GM12801 (cell line): ENCODE measurements around the gene CMPK1.

ENCODE experiments used
- TF ChIP-seq, protein P1 (sequence below): IDR thresholded peaks from one replicate; pipeline ENCODE4 v1.5.1; 2011; ENCODE audit warnings: control low read depth; ENCODE audit not compliant: insufficient read length; ENCODE audit errors: extremely low read depth

The CMPK1 gene

DNA sequence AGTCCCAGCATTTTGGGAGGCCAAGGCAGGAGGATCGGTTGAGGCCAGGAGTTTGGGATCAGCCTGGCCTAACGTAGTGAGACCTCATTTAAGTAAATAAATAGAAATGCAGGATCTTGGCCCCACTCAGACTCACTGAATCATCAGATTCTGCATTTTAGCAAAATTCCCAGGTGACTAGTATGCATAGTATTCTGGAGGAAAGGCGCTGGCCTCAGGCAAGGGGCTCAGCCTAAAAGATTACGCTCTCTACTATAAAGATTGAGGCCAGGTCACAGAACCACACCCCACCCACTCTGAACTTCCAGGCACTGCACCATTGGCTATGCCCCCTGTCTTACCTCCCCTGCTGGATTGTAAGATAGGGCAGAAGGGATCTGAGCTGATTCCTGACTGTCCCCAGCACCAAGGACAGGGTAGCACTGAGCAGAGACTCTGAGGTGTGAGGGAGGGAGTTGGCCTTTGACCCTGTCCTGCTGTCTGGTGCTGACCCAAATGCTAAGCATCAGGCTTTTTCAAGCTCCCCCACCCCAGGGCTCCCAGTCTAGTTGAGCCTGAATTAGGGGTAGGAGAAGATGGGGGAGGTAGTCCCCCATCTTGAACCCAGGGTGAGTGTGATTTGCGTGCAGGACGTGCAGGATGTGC, 85.2 kb downstream of the CMPK1 start:
- TF ChIP-seq, protein P1, sequence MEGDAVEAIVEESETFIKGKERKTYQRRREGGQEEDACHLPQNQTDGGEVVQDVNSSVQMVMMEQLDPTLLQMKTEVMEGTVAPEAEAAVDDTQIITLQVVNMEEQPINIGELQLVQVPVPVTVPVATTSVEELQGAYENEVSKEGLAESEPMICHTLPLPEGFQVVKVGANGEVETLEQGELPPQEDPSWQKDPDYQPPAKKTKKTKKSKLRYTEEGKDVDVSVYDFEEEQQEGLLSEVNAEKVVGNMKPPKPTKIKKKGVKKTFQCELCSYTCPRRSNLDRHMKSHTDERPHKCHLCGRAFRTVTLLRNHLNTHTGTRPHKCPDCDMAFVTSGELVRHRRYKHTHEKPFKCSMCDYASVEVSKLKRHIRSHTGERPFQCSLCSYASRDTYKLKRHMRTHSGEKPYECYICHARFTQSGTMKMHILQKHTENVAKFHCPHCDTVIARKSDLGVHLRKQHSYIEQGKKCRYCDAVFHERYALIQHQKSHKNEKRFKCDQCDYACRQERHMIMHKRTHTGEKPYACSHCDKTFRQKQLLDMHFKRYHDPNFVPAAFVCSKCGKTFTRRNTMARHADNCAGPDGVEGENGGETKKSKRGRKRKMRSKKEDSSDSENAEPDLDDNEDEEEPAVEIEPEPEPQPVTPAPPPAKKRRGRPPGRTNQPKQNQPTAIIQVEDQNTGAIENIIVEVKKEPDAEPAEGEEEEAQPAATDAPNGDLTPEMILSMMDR: no peak

DNA sequence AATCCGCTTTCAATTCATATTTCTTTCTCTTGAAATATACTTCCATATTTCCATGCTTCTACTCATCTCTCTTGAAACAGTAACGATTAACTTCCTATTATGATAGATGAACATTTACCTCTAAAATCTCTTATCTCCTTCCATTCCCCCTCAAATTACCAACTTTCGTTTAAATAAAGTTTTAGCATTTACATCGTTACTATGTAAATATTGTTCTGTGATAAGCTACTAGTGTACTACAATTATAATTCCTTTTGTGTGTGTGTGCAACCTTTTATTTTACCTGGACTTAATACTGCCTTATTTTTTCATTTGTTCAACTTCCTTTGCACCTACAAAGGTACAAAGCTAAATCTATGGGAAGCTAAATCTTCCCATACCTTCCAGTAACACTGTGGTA, 87.0 kb downstream of the CMPK1 start:
- TF ChIP-seq, protein P1: no peak

DNA sequence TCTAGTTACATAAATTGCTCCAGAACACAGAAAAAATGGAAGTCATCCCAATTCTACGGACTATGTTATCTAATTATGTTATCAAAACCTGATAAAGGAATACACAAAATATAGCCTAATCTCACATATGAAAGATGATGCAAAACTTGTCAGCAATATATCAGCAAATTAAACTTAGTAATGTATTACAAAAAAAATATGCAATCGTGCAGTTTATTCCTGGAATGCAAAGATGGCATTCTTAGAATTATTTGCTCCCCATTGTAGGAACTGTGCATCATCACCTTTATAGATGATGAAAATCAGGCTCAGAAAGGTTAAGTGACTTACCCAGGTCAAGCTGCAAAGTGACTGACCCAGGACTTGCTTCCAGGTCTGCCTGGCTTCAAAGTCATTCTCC, 90.3 kb downstream of the CMPK1 start:
- TF ChIP-seq, protein P1: no peak

DNA sequence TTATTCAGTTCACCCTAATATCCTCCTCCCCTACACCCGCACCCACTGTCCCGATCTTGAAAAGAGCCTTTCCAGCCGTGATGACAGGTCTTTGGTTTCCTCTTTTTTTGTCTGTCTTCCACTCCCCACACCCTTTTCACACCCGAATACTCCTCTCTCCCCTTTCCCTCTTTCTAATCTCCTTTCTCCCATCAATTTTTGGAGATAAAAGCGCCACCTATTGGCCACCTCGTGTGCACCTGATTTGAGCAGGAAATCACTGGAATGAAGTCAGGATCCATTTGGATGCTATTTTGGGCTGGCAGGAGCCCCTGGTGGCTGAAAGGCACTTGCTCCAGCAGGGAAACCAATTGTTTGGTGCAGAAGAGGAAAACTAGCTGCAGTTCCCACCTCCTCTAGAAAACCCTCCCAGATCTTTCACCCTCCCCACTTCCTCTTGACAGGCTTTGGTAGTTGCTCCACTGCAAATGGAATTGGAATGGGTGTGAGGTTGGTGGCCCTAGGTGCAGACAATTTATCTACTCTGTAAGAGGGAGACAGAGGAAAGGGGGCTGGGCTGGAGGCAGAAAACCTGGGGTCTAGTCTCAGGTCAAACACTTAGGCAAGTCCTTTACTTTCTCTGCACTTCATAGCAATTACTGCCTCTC, 90.9 kb downstream of the CMPK1 start:
- TF ChIP-seq, protein P1: no peak
